ENCODE measurements around the gene GARIN5A. TPM values are rescaled to one million over a fixed set of nuclear protein-coding genes. Genes with fewer than 3 reads are reported as not detected.

The GARIN5A gene
- total and polyA plus RNA-seq, 8 donors = 0.55 to 3.1 (median 1.4) TPM; not detected in 2

DNA sequence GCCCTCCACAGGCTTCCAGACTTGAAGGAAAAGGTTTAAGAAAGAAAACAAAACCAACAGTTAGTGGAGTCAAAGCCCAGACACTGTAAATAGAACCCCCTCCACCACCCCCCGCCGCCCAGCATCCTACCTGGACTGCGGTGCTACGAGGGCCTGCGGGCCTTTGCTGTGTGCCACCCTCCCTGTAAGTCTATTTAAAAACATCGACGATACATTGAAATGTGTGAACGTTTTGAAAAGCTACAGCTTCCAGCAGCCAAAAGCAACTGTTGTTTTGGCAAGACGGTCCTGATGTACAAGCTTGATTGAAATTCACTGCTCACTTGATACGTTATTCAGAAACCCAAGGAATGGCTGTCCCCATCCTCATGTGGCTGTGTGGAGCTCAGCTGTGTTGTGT is 6.3 kb upstream of the GARIN5A start:
- Histone ChIP-seq H3K27ac (no peak overlapping the region), H3K27me3 (peaks cover 0 to 14% (median 5%) of the 10 kb centered on the region in 3 donors), H3K4me1 (peaks cover under 1 to 14% (median 8%) of the 10 kb centered on the region in 4 donors), H3K36me3 (peaks cover 37 to 75% (median 72%) of the 10 kb centered on the region in 4 donors), H3K4me3 (no peak overlapping the region), H3K9me3 (no peaks in the 10 kb centered on the region)
- 85 to 89% (median 87%) methylated on average over 10 of the region's 10 CpGs for WGBS, 5 donors
- intact Hi-C loops (cut with DNase I; ENCODE audit: low total_unique reads) = no loop called here
- DNase-seq = no peak
- TF ChIP-seq CTCF (IDR thresholded peaks at IDR 0.05) (no peak), EP300 (IDR thresholded peaks at IDR 0.05) (no peak), POLR2AphosphoS5 (IDR thresholded peaks at IDR 0.05) (no peak), POLR2A (IDR thresholded peaks at IDR 0.05) (no peak)

DNA sequence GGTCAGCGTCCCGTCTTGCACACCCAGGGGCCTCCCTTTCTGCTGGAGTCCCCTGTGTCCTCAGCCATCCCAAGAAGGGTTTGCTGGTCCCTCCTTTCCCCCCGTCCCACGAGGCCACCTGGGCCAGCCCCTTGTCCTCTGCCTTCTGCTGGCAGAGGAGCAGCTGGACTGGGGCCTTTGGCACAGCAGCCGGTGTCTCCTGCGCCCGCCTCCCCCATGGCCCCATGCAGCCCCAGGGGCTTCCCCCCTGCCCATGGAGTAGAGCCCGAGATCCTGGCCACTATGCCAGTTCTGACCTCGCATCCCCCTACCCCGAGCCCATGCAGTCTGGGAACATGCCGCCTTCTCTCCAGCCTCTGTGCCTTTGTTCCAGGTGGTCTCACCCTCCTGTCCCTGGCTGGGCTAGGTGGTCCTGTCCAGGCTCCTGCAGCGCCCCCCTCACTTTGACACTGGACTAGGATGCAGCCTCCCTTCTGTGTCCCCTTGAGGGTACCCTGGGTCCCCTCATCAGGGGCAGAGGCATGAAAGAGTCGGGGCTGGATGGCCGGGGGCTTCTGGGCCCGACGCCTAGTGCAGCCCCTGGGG is 5.7 kb upstream of the GARIN5A start:
- no peak for TF ChIP-seq EP300 (IDR thresholded peaks at IDR 0.05)
- no peak for TF ChIP-seq CTCF (IDR thresholded peaks at IDR 0.05)
- TF ChIP-seq POLR2AphosphoS5 (IDR thresholded peaks at IDR 0.05) = no peak
- no peak for TF ChIP-seq POLR2A (IDR thresholded peaks at IDR 0.05)
- H3K27me3 ChIP-seq = peaks cover 0 to 8% (median 3%) of the 10 kb centered on the region in 3 donors
- WGBS, 5 donors = 78 to 87% (median 87%) methylated on average over 14 to 16 of the region's 16 CpGs
- H3K4me1 ChIP-seq = peaks cover 6 to 19% (median 12%) of the 10 kb centered on the region in 4 donors
- intact Hi-C loops (cut with DNase I; ENCODE audit: low total_unique reads) = no loop called here
- H3K36me3 ChIP-seq = peaks cover 37 to 76% (median 72%) of the 10 kb centered on the region in 4 donors
- no peak overlapping the region for H3K4me3 ChIP-seq
- H3K9me3 ChIP-seq = no peaks in the 10 kb centered on the region
- H3K27ac ChIP-seq = no peak overlapping the region
- no peak for DNase-seq

GRCh38 chr19:50481351-50482149 is 4.9 kb upstream of the GARIN5A start:
- DNase-seq = no peak
- no peaks in the 10 kb centered on the region for H3K9me3 ChIP-seq
- H3K27ac ChIP-seq = no peak overlapping the region
- H3K27me3 ChIP-seq = no peaks in the 10 kb centered on the region
- H3K4me3 ChIP-seq = no peak overlapping the region
- peaks cover 37 to 76% (median 72%) of the 10 kb centered on the region in 4 donors for H3K36me3 ChIP-seq
- intact Hi-C loops (cut with DNase I; ENCODE audit: low total_unique reads) = no loop called here
- peaks cover 12 to 27% (median 18%) of the 10 kb centered on the region in 4 donors for H3K4me1 ChIP-seq
- TF ChIP-seq EP300 (IDR thresholded peaks at IDR 0.05) (no peak), POLR2AphosphoS5 (IDR thresholded peaks at IDR 0.05) (no peak), POLR2A (IDR thresholded peaks at IDR 0.05) (no peak), CTCF (IDR thresholded peaks at IDR 0.05) (no peak)
- WGBS, 5 donors = 88 to 96% (median 93%) methylated on average over 16 to 27 of the region's 27 CpGs

GRCh38 chr19:50480281-50481111 is 3.8 kb upstream of the GARIN5A start:
- intact Hi-C loops (cut with DNase I; ENCODE audit: low total_unique reads) = no loop called here
- no peaks in the 10 kb centered on the region for H3K27me3 ChIP-seq
- H3K4me1 ChIP-seq = peaks cover 12 to 29% (median 20%) of the 10 kb centered on the region in 4 donors
- TF ChIP-seq POLR2A (IDR thresholded peaks at IDR 0.05) (no peak), EP300 (IDR thresholded peaks at IDR 0.05) (no peak), CTCF (IDR thresholded peaks at IDR 0.05) (no peak), POLR2AphosphoS5 (IDR thresholded peaks at IDR 0.05) (no peak)
- no peak overlapping the region for H3K4me3 ChIP-seq
- peaks cover 37 to 76% (median 72%) of the 10 kb centered on the region in 4 donors for H3K36me3 ChIP-seq
- no peak overlapping the region for H3K27ac ChIP-seq
- WGBS, 5 donors = 88 to 94% (median 91%) methylated on average over 25 to 37 of the region's 37 CpGs
- DNase-seq = no peak
- H3K9me3 ChIP-seq = no peaks in the 10 kb centered on the region
